HG02642 (cell line): ENCODE data around the gene FAM120A.

Experiments
- ATAC-seq: cut with Tn5 transposase; IDR thresholded peaks from one replicate; pipeline ENCODE4 v1.9.1; 2021; ENCODE audit warnings: mild to moderate bottlenecking; ENCODE audit not compliant: unreplicated experiment, poor library complexity

Gene FAM120A

GRCh38 chr9:93440896-93441580, 10.4 kb upstream of the FAM120A start:
- no peak for ATAC-seq

- no peak for ATAC-seq
Measured at GRCh38 chr9:93446073-93446472, 5.4 kb upstream of the FAM120A start.

- ATAC-seq: no peak
Measured at GRCh38 chr9:93447655-93448054, 3.8 kb upstream of the FAM120A start.

GRCh38 chr9:93451849-93452709, 594 bp downstream of the FAM120A start:
- peak; percentile 20 for ATAC-seq

- ATAC-seq: no peak
Measured at GRCh38 chr9:93452710-93453046, 1.2 kb downstream of the FAM120A start.

GRCh38 chr9:93453047-93453914, 1.8 kb downstream of the FAM120A start, which contains the start of gene FAM120AOS:
Gene FAM120AOS, minus strand, starts transcription at chr9:93453581. Its CDS starts 872 bp downstream, at chr9:93452709.
- peak; percentile 71 for ATAC-seq

- ATAC-seq: no peak
Measured at GRCh38 chr9:93456022-93456421, 4.5 kb downstream of the FAM120A start.

GRCh38 chr9:93456504-93456903, 5.0 kb downstream of the FAM120A start:
- ATAC-seq: no peak

GRCh38 chr9:93457006-93457405, 5.5 kb downstream of the FAM120A start:
- ATAC-seq: no peak

GRCh38 chr9:93458712-93459111, 7.2 kb downstream of the FAM120A start:
- no peak for ATAC-seq

- no peak for ATAC-seq
Measured at GRCh38 chr9:93459432-93459847, 8.0 kb downstream of the FAM120A start.

GRCh38 chr9:93460689-93461413, 9.4 kb downstream of the FAM120A start:
- ATAC-seq: no peak

- no peak for ATAC-seq
Measured at GRCh38 chr9:93461414-93461743, 9.9 kb downstream of the FAM120A start.

- ATAC-seq: no peak
Measured at GRCh38 chr9:93461821-93462220, 10.3 kb downstream of the FAM120A start.

GRCh38 chr9:93463638-93464248, 12.3 kb downstream of the FAM120A start:
- ATAC-seq: no peak

- ATAC-seq: no peak
Measured at GRCh38 chr9:93464395-93464794, 12.9 kb downstream of the FAM120A start.

GRCh38 chr9:93464876-93465275, 13.4 kb downstream of the FAM120A start:
- ATAC-seq: no peak

GRCh38 chr9:93465855-93466254, 14.4 kb downstream of the FAM120A start:
- no peak for ATAC-seq

GRCh38 chr9:93466416-93467061, 15.1 kb downstream of the FAM120A start:
- ATAC-seq: no peak
